Karpas-422 (cell line): ENCODE results near the gene PCDH1. TPM values are rescaled to one million over a fixed set of nuclear protein-coding genes. Genes with fewer than 3 reads are reported as not detected.

Source experiments
- DNase-seq: peaks from one replicate; pipeline ENCODE4 v3.0.0-alpha.2; 2015
- H2AFZ ChIP-seq: fragments of 200-600 bp; sonication (generic); 2 replicates; pipeline ENCODE4 v1.6.1; 2014; ENCODE audit warnings: antibody characterized with exemption, low read length, mixed read lengths
- H3K27ac ChIP-seq: fragments of 200-600 bp; sonication (generic); 2 replicates; pipeline ENCODE4 v1.5.1; 2014; ENCODE audit warnings: mild to moderate bottlenecking, low read length, moderate library complexity
- H3K27me3 ChIP-seq: fragments of 200-600 bp; sonication (generic); 2 replicates; pipeline ENCODE4 v1.6.1; 2014; ENCODE audit warnings: low read length, mixed read lengths
- H3K36me3 ChIP-seq: fragments of 200-600 bp; sonication (generic); 2 replicates; pipeline ENCODE4 v1.6.1; 2014; ENCODE audit warnings: low read length, mixed read lengths; ENCODE audit not compliant: insufficient read depth
- H3K4me1 ChIP-seq: fragments of 200-600 bp; sonication (generic); 2 replicates; pipeline ENCODE4 v1.6.1; 2014; ENCODE audit warnings: mild to moderate bottlenecking, low read length, mixed read lengths
- H3K4me2 ChIP-seq: fragments of 200-600 bp; sonication (generic); 2 replicates; pipeline ENCODE4 v1.6.1; 2014; ENCODE audit warnings: low read length, low read depth, mild to moderate bottlenecking; ENCODE audit not compliant: poor library complexity, severe bottlenecking
- H3K4me3 ChIP-seq: fragments of 200-600 bp; sonication (generic); 2 replicates; pipeline ENCODE4 v1.5.1; 2014; ENCODE audit warnings: mild to moderate bottlenecking, antibody characterized with exemption, low read length, mixed read lengths
- H3K79me2 ChIP-seq: fragments of 200-600 bp; sonication (generic); 2 replicates; pipeline ENCODE4 v1.6.1; 2014; ENCODE audit warnings: mild to moderate bottlenecking, low read length, mixed read lengths
- H3K9ac ChIP-seq: fragments of 200-600 bp; sonication (generic); 2 replicates; pipeline ENCODE4 v1.6.0; 2014; ENCODE audit warnings: low read length
- H3K9me2 ChIP-seq: fragments of 200-600 bp; sonication (generic), shearing (Covaris generic); replicated peaks from 2 replicates; pipeline ENCODE4 v1.6.0; 2014; ENCODE audit warnings: mild to moderate bottlenecking, low read length, moderate library complexity; ENCODE audit not compliant: insufficient read depth
- H3K9me3 ChIP-seq: fragments of 300-700, 200-600 bp; sonication (generic); 2 replicates; pipeline ENCODE4 v1.6.1; 2014; ENCODE audit warnings: low read length, mixed read lengths
- H4K20me1 ChIP-seq: fragments of 200-600 bp; sonication (generic); 2 replicates; pipeline ENCODE4 v1.6.1; 2014; ENCODE audit warnings: mild to moderate bottlenecking, antibody characterized with exemption, low read length, low read depth; ENCODE audit not compliant: insufficient read depth
- total RNA-seq: library from RNA; depleted of rRNA; stranded (reverse); fragments of >200 nt; shearing (Covaris generic); gene quantifications from 2 replicates; pipeline ENCODE4 v1.2.3, GENCODE V29; 2014; ENCODE audit warnings: low replicate concordance; rRNA removed

The PCDH1 gene
- total RNA-seq, 1 experiment from 2014 or later: not detected

- H3K4me1 ChIP-seq: peaks cover 47% of the 10 kb centered on the region
- DNase-seq: no peak
- no peak overlapping the region for H3K27ac ChIP-seq
- no peaks in the 10 kb centered on the region for H3K79me2 ChIP-seq
- no peaks in the 10 kb centered on the region for H3K36me3 ChIP-seq
- H3K27me3 ChIP-seq: no peaks in the 10 kb centered on the region
- H4K20me1 ChIP-seq: no peaks in the 10 kb centered on the region
- H3K4me2 ChIP-seq: peak overlapping the region; percentile 2
- H3K9ac ChIP-seq: 0 out of 2 replicates have a peak overlapping the region, but pooled peaks have one; percentile 5
- no peaks in the 10 kb centered on the region for H3K9me2 ChIP-seq
- H3K4me3 ChIP-seq: no peak overlapping the region
- H3K9me3 ChIP-seq: no peaks in the 10 kb centered on the region
- no peak overlapping the region for H2AFZ ChIP-seq
Measured at GRCh38 chr5:141806626-141807025, 71.6 kb downstream of the PCDH1 start.

- Histone ChIP-seq H4K20me1 (no peaks in the 10 kb centered on the region), H3K4me2 (peak overlapping the region; percentile 2), H2AFZ (no peak overlapping the region), H3K9me3 (no peaks in the 10 kb centered on the region), H3K4me3 (no peak overlapping the region), H3K79me2 (no peaks in the 10 kb centered on the region), H3K4me1 (peaks cover 42% of the 10 kb centered on the region), H3K27me3 (no peaks in the 10 kb centered on the region), H3K27ac (no peak overlapping the region), H3K9ac (0 out of 2 replicates have a peak overlapping the region, but pooled peaks have one; percentile 5), H3K36me3 (no peaks in the 10 kb centered on the region), H3K9me2 (no peaks in the 10 kb centered on the region)
- no peak for DNase-seq
Measured at GRCh38 chr5:141805874-141806595, 72.2 kb downstream of the PCDH1 start.

GRCh38 chr5:141804475-141804874 is 73.7 kb downstream of the PCDH1 start:
- Histone ChIP-seq H3K4me3 (no peak overlapping the region), H3K79me2 (no peaks in the 10 kb centered on the region), H3K4me2 (no peak overlapping the region), H3K9me2 (no peaks in the 10 kb centered on the region), H3K9ac (no peak overlapping the region), H3K36me3 (no peaks in the 10 kb centered on the region), H2AFZ (no peak overlapping the region), H4K20me1 (no peaks in the 10 kb centered on the region), H3K4me1 (peaks cover 42% of the 10 kb centered on the region), H3K27me3 (no peaks in the 10 kb centered on the region), H3K27ac (no peak overlapping the region), H3K9me3 (no peaks in the 10 kb centered on the region)
- DNase-seq: no peak

Other genes starting within 250 kb of the PCDH1 start
- 96.0 and 128 TPM in 2 replicates for gene HDAC3, start 241.6 kb downstream of the PCDH1 start, total RNA-seq
- gene RELL2, start 241.4 kb downstream of the PCDH1 start, total RNA-seq: 20.4 and 48.3 TPM in 2 replicates
- 14.6 and 19.3 TPM in 2 replicates for gene FCHSD1, start 227.0 kb downstream of the PCDH1 start, total RNA-seq
- 0.07 TPM in 1 of 2 replicates, not detected in the other for gene ARAP3, start 196.2 kb downstream of the PCDH1 start, total RNA-seq
- gene DELE1, start 45.5 kb upstream of the PCDH1 start, total RNA-seq: 100 and 124 TPM in 2 replicates
- gene PCDH12, start 79.8 kb upstream of the PCDH1 start, total RNA-seq: not detected in 2 replicates
- gene RNF14, start 90.7 kb upstream of the PCDH1 start, total RNA-seq: 38.0 and 41.9 TPM in 2 replicates
- gene GNPDA1, start 134.6 kb upstream of the PCDH1 start, total RNA-seq: 45.0 and 50.5 TPM in 2 replicates
- gene NDFIP1, start 230.4 kb upstream of the PCDH1 start, total RNA-seq: 40.5 and 41.3 TPM in 2 replicates